Transverse colon (tissue), 4 donors: ENCODE results near the gene YPEL2.

ENCODE experiments used
- CTCF ChIP-seq, 5 experiments: fragments of 200-600 bp in 3 of 5; fragments of 450-650 bp in 2 of 5; sonication (generic) in 3 of 5; IDR thresholded peaks; 1 replicate in 2 of 5; 2 replicates in 3 of 5; pipeline ENCODE4 v1.5.1; 2016 to 2017; ENCODE audit warnings: antibody characterized with exemption in 5 of 5, inconsistent platforms in 3 of 5, mild to moderate bottlenecking in 2 of 5, moderate library complexity in 1 of 5
- EP300 ChIP-seq: sonication (generic); formaldehyde crosslinking; IDR thresholded peaks from one replicate; pipeline ENCODE4 v1.6.1; 2017; ENCODE audit warnings: antibody characterized with exemption, low read depth
- POLR2A ChIP-seq: fragments of 450-650 bp; IDR thresholded peaks from one replicate; pipeline ENCODE4 v1.6.1; 2016; ENCODE audit warnings: antibody characterized with exemption, mild to moderate bottlenecking, moderate library complexity
- POLR2AphosphoS5 ChIP-seq, 3 donors: sonication (generic); formaldehyde crosslinking; IDR thresholded peaks; one replicate each; pipeline ENCODE4 v1.6.1; 2016; ENCODE audit warnings: antibody characterized with exemption in 3 of 3

GRCh38 chr17:59388069-59388556 lies 56.7 kb downstream of the YPEL2 start:
- no peak for TF ChIP-seq CTCF (IDR thresholded peaks at IDR 0.05)
- no peak for TF ChIP-seq POLR2A
- TF ChIP-seq POLR2AphosphoS5 (IDR thresholded peaks at IDR 0.05), result no peak
- no peak for TF ChIP-seq EP300
